AML-193 (cell line): Measurements from ENCODE around the gene TMEM158.

Experiments
- DNase-seq, 2 experiments: peaks; one replicate each; lab custom pipeline; 2025; lab: John Stamatoyannopoulos, UW

TMEM158 gene

DNA sequence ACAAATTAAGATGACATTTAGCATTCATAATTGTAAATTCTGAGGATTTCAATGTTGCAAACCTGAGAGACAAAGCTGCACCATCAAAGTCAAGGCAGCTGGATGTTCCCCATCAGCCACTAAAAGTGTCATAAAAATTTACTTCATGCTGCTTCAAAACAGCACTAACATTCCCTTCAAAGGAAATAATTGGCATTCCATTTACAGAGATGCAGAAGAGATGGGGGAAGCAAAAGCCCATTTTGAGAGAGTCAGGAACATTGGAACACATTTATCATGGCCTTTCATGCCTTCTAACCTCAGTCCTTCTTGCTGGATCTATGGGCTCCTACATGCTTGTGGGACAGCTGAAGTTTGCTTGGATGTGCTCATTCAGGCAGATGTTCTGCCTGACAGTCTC, 6.4 kb upstream of the TMEM158 start:
- no peak for DNase-seq

DNA sequence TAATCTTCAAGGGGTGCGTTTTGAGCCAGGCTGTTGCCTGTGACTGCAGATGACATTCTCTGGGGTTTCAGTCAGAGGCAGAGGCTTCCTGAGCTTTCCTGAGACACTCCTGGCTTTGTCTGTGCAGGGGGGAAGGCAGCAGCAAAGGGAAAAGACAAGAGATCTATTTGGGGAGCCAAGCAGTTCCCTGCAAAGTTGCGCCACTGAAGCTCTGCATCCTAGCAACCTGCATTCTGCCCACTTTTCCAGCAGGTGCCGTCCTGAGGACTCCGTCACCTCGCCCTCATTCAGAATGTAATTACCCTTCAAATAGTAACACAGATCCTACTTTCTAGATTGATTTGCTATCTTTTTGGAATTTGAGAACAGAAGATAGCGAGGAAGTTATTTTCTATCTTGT, 1.9 kb upstream of the TMEM158 start:
- no peak for DNase-seq

DNA sequence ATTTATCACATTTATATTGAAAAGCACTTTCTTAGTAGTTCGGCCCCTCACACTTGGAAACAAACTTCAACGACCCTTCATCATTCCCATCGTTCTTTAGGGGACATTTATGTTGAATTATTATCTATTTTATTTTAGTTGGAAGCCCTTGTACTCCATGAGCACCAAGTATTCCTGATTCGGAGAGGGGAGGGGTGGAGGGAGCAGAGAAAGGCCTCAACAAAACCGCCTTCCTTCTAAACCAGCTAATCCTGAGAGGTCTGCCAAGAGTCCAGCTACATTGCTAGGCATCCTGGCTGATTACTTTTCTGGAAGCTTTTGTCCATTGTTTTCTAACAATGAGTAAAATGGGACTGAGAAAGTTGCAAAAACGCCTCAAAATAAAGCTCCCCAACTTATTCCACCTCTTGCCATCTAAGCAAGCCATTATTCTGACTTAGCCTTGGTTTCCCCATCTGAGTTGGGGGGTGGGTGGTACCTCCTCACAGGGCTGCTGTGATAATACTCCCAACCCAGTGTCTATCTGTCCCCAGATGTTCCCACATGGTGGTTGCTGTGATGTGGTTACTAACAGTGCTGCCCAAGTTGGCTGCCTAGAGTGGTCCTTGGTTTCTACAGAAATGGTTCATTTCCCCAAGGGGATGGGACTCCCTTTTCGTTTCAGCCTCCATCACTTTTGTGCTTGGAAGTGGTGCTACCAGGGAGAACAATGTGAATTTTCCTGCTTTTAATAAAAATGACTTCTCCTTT, 1.2 kb upstream of the TMEM158 start:
- DNase-seq: no peak

DNA sequence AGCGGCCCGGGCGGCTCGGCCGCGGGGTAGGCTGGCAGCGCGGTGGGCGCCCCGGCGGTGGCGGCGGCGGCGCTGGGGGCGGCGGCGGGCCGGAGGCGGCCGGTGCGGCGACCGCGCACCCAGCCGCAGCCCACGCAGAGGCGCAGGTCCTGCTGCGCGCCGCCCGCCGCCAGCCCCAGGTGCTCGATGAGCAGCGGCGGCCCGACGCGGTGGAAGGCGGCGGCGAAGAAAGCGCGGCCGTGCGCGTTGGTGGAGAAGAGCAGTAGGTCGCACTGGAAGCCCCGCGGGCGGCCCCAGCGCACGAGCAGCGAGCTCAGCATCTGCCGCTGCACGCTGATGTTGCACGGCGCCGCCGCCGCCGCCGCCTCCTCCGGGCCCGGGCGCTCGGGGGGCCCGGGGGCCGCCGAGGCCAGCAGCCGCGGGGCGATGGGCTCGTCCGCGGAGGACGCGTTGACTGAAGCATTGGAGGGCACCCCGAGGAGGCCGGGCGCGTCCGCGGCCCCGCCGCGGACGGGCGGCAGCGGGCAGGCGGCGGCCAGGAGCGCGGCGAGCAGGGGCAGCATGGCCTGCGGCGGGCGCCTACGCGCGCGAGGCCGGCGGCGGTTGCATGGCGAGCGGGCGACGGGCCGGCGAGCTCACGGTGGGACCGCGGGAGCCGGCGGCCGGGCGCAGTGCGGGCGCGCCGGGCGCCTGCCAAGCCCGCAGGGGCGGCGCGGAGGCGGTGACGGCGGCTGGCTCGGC, 452 bp downstream of the TMEM158 start:
- peak; percentile 11 to 34 for DNase-seq

DNA sequence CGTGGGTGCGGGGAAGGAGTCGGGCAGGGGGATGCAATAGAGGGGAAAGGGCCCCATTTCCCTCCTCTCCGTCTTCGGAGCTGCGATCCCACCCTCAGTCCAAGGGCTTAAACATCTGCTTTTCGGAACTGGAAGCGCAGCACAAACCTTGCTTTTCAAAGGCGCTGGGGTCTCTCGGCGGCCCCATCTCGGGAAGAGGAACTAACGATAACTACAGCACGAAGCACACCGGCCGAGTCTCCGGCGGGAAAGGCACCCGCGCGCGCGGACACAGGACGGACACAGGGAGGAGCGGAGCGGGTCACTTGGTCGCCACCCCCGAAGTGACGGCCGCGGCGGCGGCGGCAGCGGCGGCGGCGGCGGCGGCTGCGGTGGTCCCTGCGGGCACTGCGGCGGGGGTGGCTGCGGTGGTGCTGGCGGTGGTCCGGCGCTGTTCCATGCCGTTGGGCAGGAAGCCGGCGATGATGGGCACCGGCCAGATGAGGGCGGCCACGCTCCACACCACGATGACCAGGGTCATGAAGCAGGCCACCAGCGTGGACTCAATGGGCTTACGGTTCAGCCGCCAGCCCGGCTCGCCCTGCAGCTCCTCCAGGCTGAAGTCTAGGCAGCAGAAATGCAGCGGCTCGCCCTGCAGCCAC, 1.1 kb downstream of the TMEM158 start:
- DNase-seq: peak; percentile 65 to 86

DNA sequence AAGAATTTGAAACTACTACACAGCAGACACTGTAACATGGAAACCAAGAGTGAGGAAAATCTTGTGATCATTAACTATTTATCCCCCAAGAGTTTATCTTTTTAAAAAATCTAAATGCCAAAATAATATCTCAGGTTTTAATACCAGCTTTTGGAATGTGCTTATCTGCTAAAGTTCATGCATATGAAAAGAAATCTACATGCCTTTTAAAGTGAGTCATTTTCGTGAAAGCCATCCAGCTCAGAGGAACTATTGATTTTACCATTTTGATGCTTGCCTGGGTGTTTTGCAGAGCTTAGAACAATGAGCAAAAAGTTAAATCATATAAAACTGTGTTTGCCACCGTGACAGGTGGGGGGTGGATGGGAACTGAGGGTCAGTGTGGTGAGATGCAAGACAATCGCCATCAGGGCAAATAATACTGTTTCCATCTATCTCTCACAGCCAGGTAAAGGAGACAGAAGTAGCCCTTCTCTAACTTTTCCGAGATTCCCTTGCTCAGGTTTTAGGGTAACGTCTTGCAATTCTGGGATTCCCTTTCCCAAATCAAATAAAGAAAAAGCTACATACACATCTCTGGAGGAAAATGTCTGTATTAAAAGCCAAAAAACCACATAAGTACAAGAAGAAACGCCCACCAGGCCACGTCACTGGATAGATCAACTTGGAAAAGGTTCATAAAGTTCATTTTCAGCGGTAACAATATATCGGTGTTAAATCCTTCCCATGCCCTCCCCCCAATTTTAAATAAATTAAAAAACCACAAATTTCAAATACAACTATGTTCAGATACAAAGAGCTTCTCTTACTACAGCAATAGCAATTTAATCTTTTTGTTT, 2.0 kb downstream of the TMEM158 start:
- no peak for DNase-seq

DNA sequence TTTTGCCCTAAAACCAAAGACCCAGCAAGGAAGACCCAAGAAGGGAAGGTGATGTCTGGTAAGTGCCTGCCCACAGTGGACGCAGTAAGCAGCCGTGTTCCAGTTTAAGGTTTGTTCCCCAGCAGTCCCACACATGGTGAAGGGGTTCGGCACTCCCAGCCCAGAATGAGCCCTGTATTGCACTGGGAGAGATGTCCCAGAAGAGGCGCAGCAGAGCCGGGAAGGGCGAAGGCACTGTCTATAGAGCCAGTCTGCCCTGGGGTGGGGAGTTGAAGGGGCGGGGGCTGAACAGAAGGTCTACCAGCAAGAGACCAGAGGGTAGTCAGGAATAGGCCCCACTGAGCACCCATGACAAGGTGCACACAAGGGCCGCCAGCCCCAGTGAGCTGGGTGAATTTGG, 6.4 kb downstream of the TMEM158 start:
- no peak for DNase-seq

DNA sequence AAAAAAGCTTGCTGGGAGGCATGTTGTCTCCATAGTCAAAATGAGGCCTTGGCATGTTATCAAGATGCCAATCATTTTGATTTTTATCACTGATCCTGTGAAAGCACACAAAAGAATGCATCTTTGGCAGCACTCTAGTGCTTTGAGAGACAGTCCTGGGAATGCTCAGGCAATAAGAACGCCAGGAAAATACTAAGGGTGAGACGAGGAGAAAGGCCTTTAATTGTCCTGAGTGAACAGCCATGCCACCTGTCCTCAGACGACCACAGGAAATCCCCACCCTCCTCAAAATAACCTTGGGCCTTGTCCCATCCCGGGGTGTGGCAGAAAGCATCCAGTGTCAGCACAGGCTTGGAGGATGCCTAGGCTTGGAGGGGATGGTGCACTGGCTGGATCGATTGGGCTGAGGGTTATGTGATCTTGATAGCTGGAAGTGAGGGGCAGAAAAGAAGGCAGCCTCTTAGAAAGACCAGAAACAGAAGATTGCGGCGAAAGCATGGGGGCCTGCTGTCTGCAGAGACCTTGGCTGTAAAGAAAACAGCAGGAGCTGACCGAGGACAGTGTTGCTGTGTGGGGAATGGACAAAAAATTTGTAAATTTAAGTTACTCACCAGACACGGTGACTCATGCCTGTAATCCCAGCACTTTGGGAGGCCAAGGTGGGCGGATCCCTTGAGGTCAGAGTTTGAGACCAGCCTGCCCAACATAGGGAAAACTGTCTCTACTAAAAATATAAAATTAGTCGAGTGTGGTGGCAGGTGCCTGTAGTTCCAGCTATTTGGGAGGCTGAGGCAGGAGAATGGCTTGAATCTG, 7.3 kb downstream of the TMEM158 start:
- no peak for DNase-seq

DNA sequence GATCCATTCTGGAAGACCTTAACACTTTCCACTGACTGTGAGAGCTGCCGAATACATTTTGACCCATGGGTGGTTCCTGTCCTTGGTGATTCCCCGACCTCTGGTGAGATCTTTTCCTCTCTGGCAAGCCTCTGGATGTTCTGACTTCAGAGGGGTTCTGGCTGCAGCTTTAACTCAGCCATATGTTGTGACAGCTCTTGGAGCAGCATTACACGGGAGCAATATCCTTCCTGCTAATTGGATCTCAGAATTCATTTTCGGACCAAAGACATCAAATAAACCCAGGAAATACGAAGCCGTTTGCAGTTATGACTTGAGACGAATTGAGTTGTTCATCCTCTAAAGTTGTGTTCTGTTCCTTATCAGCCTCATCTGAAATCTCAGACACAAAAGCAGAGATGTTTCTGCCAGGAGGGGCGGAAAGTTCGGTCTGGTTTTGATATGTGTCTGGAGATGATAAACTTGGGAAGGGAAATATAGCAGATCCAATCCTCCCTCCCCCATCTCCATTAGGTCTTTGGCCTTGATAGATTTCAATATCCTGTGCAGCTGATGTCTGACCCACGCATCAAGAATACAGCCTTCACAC, 10.0 kb downstream of the TMEM158 start:
- DNase-seq: no peak

DNA sequence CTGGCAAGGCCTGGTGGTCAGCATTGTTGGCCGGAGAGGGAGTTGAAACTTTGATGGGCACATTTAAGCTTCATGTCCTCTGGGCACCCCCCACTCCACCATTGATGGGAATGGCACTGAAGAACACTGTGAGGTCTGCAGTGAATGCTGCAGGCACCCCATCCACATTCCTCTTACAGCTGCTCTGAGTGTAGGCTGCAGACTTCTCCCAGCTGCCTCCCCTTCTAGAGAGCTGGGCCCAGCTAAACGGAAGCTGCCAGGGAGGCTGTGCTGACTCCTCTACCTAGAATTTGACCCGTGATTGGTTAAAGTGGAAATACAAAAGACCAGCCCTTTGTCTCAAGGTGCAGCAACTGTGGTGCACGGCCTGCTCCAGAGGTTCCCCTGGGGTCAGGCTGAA, 10.6 kb downstream of the TMEM158 start:
- DNase-seq: no peak

DNA sequence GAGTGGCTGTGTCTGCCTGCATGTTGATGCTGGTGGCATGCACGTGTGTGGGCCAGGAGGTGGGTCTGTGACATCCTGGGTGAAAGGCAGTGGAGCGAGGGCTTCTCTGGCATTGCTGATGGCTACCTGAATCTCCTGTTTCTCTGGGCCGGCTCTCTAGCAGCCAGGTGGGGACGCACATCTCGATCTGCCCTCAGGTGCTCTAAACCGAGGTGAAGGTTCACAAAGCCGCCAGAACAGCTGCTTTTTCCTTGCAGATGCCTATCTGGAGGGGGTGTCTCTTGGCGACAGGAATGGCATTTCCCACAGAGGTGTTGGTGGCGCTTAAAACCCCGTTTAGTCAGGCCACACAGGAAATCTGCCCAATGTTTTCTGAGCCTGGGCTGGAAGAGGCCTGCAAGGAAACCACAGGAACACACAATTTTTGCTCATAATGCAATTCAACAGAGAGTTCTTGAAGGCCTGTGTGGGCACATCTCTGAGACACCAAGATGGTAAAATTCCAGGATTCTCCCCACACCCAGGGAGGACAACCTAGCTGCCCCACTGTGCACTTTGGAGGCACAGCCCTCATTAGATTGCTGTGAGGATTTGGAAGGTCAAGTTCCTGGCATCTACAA, 11.9 kb downstream of the TMEM158 start:
- DNase-seq: no peak

DNA sequence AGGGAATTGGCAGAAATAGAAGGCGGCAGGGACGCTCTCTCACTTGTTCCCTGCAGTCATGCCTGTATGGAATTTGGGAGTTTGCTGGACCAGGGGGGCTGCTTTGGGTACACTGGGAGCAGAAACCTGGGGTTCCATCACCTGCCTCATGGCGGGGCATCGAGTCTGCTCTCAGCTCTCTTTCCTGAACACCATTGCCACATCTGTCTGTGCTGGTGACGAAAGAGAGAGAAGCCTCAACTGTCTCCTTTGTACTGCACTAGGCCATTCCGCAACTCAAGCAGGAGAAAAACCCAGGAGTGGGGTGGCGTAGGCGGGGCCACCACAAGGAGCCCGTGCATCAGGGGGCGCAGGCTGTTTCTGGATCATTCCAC, 14.0 kb downstream of the TMEM158 start:
- DNase-seq: peak; percentile 44 to 52

DNA sequence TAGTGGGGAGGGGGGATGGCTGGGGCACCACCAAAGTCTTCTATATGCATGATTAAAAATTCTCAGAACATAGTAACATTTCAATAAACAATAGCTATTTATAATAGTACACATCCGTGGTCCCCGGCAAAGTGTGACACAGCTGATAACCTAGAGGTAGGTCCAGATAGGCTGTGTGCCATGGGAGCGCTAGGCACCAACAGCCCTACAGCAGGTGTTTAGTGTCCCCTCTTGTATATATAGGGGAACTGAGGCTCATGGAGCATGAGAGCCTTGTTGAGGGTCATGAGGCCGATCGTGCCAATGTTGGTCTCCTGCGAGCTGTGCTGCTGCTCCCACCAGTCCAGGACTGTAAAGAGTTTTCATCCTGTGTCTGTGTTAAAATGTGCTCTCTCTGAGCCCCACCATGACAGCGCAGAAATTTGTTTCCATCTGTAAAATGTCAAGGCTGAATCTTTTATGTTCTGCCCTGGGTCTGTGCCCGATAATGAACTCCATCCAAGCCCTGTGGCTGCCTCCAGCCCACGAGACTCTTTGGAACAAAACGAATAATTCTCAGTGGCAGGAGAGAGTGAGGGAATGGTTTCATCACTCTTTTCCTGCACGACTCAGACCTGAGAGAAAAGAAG, 14.5 kb downstream of the TMEM158 start:
- DNase-seq: no peak

DNA sequence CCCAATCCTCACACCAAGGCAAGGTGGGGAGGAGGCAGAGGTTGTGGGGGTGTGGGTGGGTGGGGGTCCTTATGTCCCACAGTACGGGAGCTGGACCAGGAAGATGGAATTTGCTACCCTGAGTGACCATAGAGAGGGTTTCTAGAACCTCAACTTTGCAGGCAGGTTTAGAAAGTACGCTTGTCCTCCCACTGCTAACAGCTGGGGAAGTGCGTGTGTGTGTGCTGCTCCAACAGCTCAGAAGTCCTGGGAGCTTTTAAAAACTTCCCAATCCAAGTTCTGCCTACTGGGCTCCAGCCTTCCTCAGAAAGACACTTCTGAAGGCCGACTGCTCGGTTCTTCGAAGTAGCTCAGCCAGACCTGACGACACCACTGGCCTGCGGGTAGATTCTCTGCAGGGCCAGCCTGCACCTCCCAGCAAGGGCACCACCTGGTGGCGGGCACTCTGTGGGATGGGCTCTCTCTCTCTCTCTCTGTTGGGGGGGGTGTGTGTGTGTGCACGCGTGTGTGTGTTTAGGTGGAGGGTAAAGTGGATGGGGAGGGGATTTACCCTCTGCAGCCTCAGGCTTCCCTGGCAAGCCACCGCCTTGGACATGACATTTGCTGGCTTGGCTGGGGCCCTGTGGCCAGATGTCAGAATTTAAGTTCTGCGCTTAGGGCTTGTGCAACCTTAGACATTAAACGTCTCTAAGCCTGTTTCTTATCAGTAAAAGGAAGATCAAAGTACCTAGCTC, 15.6 kb downstream of the TMEM158 start:
- peak; percentile 79 to 82 for DNase-seq

DNA sequence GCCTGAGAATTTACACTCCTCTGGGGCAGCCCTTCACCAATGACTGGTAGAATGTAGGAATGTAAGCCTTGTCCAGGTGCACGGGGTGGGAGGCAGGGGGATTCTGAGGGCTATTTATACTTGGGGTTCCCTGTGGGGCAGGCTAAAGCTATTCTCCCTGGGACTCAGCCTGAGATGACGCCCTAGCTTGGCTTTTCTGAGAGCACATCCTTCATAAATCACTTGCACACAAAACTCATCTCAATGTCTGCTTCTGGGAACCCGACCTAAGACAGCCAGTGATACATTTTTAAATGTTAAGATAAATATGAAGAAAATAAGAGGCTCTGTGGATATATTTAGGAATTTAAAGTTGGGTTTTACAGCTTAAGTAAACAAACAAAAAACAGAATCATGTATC, 16.6 kb downstream of the TMEM158 start:
- DNase-seq: no peak

DNA sequence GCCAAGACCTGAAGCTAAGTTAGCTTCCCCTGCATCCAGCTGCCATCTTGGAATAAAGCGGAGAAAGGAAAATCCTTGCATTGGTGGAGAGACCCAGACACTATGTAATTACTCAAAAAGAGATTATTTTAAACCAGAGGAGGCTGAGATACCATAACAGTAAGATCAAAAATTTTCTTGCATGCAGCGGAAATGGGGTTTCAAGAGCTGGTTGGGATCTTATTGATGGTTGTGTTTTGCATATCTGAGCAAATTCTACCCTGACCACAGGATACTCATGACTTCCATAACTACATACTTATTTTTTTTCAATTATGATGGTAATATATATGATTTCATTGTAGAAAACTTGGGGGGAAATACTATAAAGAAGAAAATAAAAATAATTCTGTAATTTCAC, 17.5 kb downstream of the TMEM158 start:
- no peak for DNase-seq

DNA sequence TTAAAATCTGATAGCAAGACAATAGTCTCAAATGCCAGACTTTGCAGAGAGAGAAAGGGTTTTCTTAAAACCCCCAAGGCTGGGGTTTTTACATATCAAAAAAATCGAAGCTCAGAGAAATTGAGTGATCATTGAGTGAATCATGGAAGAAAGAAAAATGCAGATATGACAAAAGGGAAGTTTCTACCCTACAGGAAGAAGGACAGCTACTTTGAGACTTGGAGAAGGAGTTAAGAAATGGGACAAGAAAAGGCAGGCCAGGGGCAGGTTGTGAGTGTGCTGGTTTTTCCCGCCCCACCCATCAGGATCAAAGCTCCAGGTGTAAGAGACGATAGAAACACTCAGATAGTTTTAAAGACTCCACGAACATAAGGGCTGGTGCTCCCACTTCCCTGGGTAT, 18.6 kb downstream of the TMEM158 start:
- DNase-seq: peak; percentile 6 to 9

DNA sequence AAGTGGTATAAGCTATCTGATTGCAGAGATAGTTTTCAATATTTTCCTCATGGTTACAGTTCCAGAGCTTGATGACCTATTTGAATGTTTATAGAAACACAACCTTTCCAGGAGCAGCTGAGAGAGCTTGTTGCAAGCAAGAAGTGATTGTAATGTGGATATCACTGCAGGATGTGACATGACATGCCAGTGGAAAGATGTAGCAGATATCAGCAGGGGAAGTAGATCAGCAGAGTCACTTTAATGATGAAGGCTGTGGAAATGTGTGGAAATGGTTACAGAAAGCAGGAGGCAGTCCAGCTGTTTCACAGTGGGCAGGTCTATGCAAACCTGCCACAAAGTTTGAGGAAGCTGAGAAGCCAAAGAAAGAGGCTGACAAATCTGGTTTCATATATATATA, 21.0 kb downstream of the TMEM158 start:
- peak; percentile 72 to 84 for DNase-seq

DNA sequence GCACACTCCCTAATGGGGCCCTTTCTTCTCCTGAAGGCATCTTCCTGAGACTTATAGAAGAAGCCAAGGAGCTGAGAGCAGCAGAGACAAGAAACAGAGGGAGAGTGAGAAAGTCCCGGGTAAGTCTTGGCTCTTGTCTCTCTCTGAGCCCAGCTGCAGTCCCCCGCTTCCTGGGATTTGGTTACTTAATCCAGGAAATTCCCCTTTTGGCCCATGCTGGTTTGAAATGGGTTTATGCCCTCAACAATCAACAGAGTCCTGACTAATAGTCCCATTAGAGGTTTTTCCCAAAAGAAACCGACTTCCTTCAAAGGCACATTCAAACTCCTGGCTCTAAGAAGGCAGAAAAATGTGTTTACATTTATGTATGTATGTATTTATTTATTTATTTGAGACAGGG, 22.0 kb downstream of the TMEM158 start:
- DNase-seq: no peak
